Activated CD4-positive, alpha-beta T cell treated with anti-CD3 and anti-CD28 coated beads, Interleukin-2, amount 10 ng/mL, durations not matched to agents 24 days and 14 days (primary cell): ENCODE results near the gene MRPL49. TPM values are rescaled to one million over a fixed set of nuclear protein-coding genes. Genes with fewer than 3 reads are reported as not detected.

Experiments used
- DNase-seq: peaks from one replicate; pipeline ENCODE4 v3.0.0; 2022
- H3K27ac Mint-ChIP-seq: one replicate; pipeline ENCODE4 v1.8.0; 2022; ENCODE audit warnings: mild to moderate bottlenecking, mixed read lengths
- H3K27me3 Mint-ChIP-seq: one replicate; pipeline ENCODE4 v1.8.0; 2022; ENCODE audit warnings: mixed read lengths
- H3K36me3 Mint-ChIP-seq: one replicate; pipeline ENCODE4 v1.8.0; 2022; ENCODE audit warnings: low read depth, mild to moderate bottlenecking, mixed read lengths
- H3K4me1 Mint-ChIP-seq: one replicate; pipeline ENCODE4 v1.8.0; 2021; ENCODE audit warnings: mixed read lengths
- H3K4me3 Mint-ChIP-seq: one replicate; pipeline ENCODE4 v1.8.0; 2022; ENCODE audit warnings: mild to moderate bottlenecking, moderate library complexity, mixed read lengths
- H3K9me3 Mint-ChIP-seq: one replicate; pipeline ENCODE4 v1.8.0; 2021; ENCODE audit warnings: mixed read lengths
- intact Hi-C: fragments of 100-400 bp; cut with micrococcal nuclease; formaldehyde crosslinking; loops from one replicate; pipeline ENCODE4 v1.15.1; 2023
- total RNA-seq: library from RNA; stranded (reverse); gene quantifications from 2 replicates; pipeline ENCODE4 v1.2.3, GENCODE V29; 2022

Gene MRPL49
- total RNA-seq, 1 donor from 2014 or later = 81.4 TPM

- intact Hi-C loops = no loop called here
- Mint-ChIP-seq H3K36me3 (peaks cover 46% of the 10 kb centered on the region), H3K4me1 (peaks cover 18% of the 10 kb centered on the region), H3K9me3 (no peaks in the 10 kb centered on the region), H3K4me3 (no peak overlapping the region), H3K27ac (no peak overlapping the region), H3K27me3 (no peaks in the 10 kb centered on the region)
- DNase-seq = peak; percentile 56
Measured at GRCh38 chr11:65129649-65130441, 7.7 kb downstream of the MRPL49 start.

DNA sequence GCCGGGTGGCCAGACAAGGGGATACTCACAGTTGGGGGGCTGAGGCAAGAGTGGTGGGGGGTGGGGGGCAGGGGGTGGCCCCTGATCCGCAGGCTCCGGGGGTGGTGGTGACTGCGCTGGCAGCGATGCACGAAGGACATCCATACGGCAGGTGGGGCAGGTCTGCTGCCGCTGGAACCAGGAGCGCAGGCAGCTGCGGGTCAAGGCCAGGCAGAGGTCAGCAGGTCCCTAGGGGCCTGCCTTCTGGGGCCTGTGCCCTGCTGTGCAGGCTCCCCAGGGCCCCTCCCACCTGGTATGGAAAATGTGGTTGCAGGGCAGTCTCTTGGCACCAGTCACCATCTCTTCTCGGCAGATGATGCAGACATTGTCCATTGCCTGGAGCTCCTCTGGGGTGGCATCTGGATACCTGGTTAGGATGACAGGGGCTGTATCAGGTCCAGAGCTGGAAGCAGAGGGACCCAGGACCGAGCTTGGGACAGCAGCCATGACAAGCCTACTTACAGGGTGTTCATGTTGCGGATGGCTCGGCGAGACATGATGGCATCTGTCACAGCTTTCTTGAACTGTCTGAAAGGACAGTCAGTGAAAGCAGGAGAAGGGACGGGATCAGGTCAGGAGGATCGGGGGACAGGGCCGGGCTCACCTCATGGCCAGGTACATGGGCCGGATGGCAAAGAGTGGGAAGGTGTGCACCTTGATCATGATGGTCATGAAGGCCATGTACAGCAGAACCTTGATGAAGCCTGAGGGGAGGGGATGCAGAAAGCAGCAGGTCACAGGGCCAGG lies 8.7 kb downstream of the MRPL49 start:
- Mint-ChIP-seq H3K27me3 (no peaks in the 10 kb centered on the region), H3K4me1 (peaks cover 23% of the 10 kb centered on the region), H3K9me3 (no peaks in the 10 kb centered on the region), H3K27ac (no peak overlapping the region), H3K4me3 (no peak overlapping the region), H3K36me3 (peaks cover 39% of the 10 kb centered on the region)
- intact Hi-C loops = no loop called here
- peak; percentile 55 for DNase-seq

DNA sequence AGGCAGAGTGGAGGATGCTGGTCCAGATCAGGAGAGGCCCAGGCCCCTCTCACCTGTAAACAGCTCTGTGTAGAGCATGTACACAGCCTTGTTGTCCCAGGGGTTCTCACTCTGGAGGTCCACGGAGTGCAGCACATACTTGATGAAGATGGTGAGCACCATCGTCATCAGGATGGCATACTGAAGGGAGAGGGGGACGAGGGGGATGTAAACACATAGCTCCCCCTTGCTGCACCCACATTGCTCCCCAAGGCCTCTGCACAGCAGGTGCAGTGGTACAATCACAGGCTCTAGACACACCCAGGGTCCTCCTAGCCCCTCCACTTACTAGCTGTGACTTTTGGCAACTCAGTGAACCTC lies 9.3 kb downstream of the MRPL49 start:
- Mint-ChIP-seq H3K4me3 (no peak overlapping the region), H3K9me3 (no peaks in the 10 kb centered on the region), H3K27me3 (no peaks in the 10 kb centered on the region), H3K36me3 (peaks cover 37% of the 10 kb centered on the region), H3K27ac (no peak overlapping the region), H3K4me1 (peaks cover 29% of the 10 kb centered on the region)
- peak; percentile 55 for DNase-seq
- intact Hi-C loops = no loop called here

DNA sequence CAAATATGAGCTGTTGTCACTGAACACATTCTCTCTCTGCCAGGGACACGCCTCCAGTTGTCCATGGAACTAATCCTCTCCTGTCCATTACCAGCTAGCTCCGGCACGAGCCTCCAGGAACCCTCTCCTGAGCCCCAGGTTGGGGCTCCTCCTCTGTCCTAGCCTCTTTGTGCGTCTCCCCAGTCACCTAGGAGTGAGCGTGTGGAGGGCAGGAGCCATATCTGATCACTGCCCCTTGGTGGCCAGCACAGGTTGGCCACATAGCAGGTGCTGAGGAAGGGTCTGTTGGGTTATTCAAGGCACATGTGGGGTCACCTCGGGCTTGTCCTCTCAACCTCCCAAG lies 9.7 kb downstream of the MRPL49 start:
- intact Hi-C loops = no loop called here

GRCh38 chr11:65132238-65132987 lies 10.3 kb downstream of the MRPL49 start:
- no peaks in the 10 kb centered on the region for H3K9me3 Mint-ChIP-seq
- DNase-seq = no peak

More for the DNA sequence above, 9.7 kb downstream of the MRPL49 start:
- DNase-seq = no peak
- Mint-ChIP-seq H3K27me3 (no peaks in the 10 kb centered on the region), H3K36me3 (peaks cover 33% of the 10 kb centered on the region), H3K27ac (no peak overlapping the region), H3K4me3 (peak overlapping the region; percentile 12), H3K4me1 (peaks cover 31% of the 10 kb centered on the region), H3K9me3 (no peaks in the 10 kb centered on the region)

DNA sequence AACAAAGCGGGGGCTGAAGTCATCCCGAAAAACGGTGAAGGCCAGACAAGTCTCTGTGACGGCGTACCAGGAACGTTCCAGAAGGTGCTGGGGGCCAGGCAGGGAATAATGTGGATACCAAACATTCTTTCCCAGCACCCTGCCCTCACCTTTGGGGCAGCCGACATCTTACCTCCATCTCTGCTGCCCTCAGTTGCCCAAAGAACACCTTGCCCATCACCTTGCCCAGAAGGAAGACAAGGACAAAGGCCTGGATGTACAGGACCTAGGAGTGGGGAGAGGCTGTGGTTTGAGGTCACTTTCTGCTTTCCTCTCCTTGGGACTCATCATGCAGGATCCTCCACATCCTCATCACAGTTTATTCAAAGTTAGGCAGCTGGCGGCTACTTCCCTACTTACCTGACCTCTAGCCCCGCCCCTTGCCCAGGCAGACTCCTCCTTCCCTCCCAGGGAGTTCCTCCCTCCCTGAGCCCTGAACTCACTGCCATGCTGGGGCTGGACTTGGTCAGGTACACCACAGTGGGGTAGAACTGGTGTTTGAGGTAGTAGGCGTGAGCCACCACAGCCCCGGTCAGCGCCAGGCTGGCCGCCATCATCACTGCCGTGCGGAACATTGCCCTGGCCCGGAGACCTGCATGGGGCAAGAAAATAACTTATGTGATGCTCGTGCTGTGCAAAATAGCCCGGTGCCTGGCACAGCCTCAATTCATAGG lies 11.0 kb downstream of the MRPL49 start:
- H3K36me3 Mint-ChIP-seq = peaks cover 28% of the 10 kb centered on the region
- peak overlapping the region; percentile 92 for H3K4me3 Mint-ChIP-seq
- H3K27me3 Mint-ChIP-seq = no peaks in the 10 kb centered on the region
- H3K9me3 Mint-ChIP-seq = no peaks in the 10 kb centered on the region
- H3K27ac Mint-ChIP-seq = peak overlapping the region; percentile 97
- H3K4me1 Mint-ChIP-seq = peaks cover 31% of the 10 kb centered on the region
- peak; percentile 87 for DNase-seq
- intact Hi-C loops = no loop called here

More at GRCh38 chr11:65132238-65132987, 10.3 kb downstream of the MRPL49 start:
- intact Hi-C loops = no loop called here
- Mint-ChIP-seq H3K4me1 (peaks cover 31% of the 10 kb centered on the region), H3K36me3 (peaks cover 29% of the 10 kb centered on the region), H3K27ac (peak overlapping the region; percentile 97), H3K27me3 (no peaks in the 10 kb centered on the region), H3K4me3 (peak overlapping the region; percentile 92)

GRCh38 chr11:65133724-65134123 lies 11.6 kb downstream of the MRPL49 start:
- peak; percentile 73 for DNase-seq
- H3K36me3 Mint-ChIP-seq = peaks cover 25% of the 10 kb centered on the region
- H3K27me3 Mint-ChIP-seq = no peaks in the 10 kb centered on the region
- intact Hi-C loops = loop anchor here (1.0 kb wide), 2 partner anchors 11 to 16 kb away; partner anchors contain the start of genes FAU, MRPL49 and ZNHIT2
- peaks cover 31% of the 10 kb centered on the region for H3K4me1 Mint-ChIP-seq
- H3K4me3 Mint-ChIP-seq = peak overlapping the region; percentile 92
- peak overlapping the region; percentile 97 for H3K27ac Mint-ChIP-seq
- no peaks in the 10 kb centered on the region for H3K9me3 Mint-ChIP-seq

- intact Hi-C loops = loop anchor here (1.0 kb wide), 2 partner anchors 12 to 17 kb away; partner anchors contain the start of genes FAU, MRPL49 and ZNHIT2
- peak within 1 kb of the TSS; percentile 97 for H3K27ac Mint-ChIP-seq
- no peaks in the 10 kb centered on the region for H3K27me3 Mint-ChIP-seq
- peak within 1 kb of the TSS; percentile 92 for H3K4me3 Mint-ChIP-seq
- peaks cover 31% of the 10 kb centered on the region for H3K4me1 Mint-ChIP-seq
- H3K36me3 Mint-ChIP-seq = peaks cover 21% of the 10 kb centered on the region
- peak; percentile 98 for DNase-seq
- no peaks in the 10 kb centered on the region for H3K9me3 Mint-ChIP-seq
Measured at GRCh38 chr11:65134240-65134951, 12.3 kb downstream of the MRPL49 start, which contains the start of gene SYVN1. Gene SYVN1 (minus strand): TSS chr11:65134519. CDS start chr11:65133601, 918 bp downstream.

DNA sequence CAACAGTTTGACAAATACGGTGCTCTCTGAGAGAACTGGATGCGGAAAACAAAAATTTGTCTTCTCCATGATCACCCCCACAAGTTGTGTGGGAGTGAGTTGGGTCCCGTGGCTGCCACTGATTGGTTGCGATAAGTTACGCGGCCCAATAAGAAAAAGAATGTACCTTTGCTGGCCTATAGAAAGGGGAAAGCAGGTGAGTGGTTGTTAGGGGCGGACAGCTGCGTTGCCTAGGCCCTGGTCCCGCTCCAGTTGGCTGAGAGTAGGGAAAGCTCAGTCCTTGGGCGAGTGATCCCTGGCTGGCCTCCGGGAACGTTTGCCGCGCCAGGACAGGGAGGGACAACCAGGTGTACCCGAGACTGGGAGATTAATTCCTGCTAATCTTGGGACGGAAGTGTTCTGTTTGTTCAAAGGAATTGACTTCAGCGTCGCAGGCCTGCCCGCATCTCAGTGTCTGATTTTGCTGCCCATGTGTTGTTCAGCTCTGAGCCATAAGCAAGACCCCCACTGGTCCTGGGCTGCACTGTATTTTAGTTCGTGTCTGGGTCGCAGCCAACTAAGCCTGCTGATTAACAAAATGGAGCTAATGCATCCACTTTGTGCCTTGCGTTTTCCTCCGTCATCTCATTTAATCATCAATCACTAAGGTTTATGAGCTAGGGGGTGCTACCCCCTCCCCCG lies 13.0 kb downstream of the MRPL49 start:
- Mint-ChIP-seq H3K36me3 (peaks cover 20% of the 10 kb centered on the region), H3K9me3 (no peaks in the 10 kb centered on the region), H3K27me3 (peaks cover 3% of the 10 kb centered on the region), H3K4me1 (peaks cover 31% of the 10 kb centered on the region), H3K27ac (peak overlapping the region; percentile 97), H3K4me3 (peak overlapping the region; percentile 92)
- DNase-seq = peak; percentile 96
- intact Hi-C loops = loop anchor here (1.0 kb wide), 3 partner anchors 13 to 46 kb away; partner anchors contain the start of genes CAPN1, FAU, MRPL49 and ZNHIT2

DNA sequence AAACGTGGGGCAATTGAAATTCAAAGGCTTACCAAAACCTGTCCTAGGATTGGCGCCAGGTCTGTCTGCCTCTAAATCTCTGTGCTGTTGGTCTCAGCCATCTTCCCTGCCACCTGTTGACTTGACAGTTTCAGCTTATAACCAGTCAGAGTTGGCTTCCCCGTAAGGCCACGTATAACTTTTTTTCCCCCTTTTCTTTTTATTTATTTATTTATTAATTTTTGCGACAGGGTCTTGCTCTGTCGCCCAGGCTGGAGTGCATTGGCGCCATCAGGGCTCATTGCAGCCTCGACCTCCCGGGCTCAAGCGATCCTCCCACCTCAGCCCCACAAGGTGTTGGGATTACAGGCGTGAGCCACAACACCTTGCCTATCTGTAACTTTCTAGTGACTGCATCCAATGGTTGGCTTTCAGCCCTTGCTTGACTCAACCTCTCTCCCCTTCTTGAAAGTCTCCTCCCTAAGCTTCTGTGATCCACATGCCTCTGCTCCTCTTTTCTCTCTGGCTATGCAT lies 13.6 kb downstream of the MRPL49 start:
- H3K4me1 Mint-ChIP-seq = peaks cover 31% of the 10 kb centered on the region
- H3K27me3 Mint-ChIP-seq = peaks cover 6% of the 10 kb centered on the region
- H3K27ac Mint-ChIP-seq = peak overlapping the region; percentile 97
- peaks cover 14% of the 10 kb centered on the region for H3K36me3 Mint-ChIP-seq
- no peak for DNase-seq
- H3K9me3 Mint-ChIP-seq = no peaks in the 10 kb centered on the region
- peak overlapping the region; percentile 92 for H3K4me3 Mint-ChIP-seq
- intact Hi-C loops = loop anchor here (1.0 kb wide), 1 partner anchor 46 kb away; the partner anchor contains the start of gene CAPN1

GRCh38 chr11:65136515-65137096 lies 14.5 kb downstream of the MRPL49 start:
- DNase-seq = no peak
- Mint-ChIP-seq H3K27ac (peak overlapping the region; percentile 73), H3K4me1 (peaks cover 28% of the 10 kb centered on the region), H3K9me3 (no peaks in the 10 kb centered on the region), H3K27me3 (peaks cover 13% of the 10 kb centered on the region), H3K4me3 (no peak overlapping the region), H3K36me3 (peaks cover 8% of the 10 kb centered on the region)
- intact Hi-C loops = no loop called here
